ENCODE results near the gene PRDM13. TPM values are rescaled to one million over a fixed set of nuclear protein-coding genes. Genes with fewer than 3 reads are reported as not detected.

The PRDM13 gene
- total and polyA plus RNA-seq, 9 of the 15 experiments (the other 6 are each of a cell fraction or from before 2014, with no cell fraction given) = not detected

GRCh38 chr6:99589907-99590493, 16.6 kb upstream of the PRDM13 start:
- no peak for DNase-seq (ENCODE audit: extremely low read depth in 1 of 4, low spot score in 3 of 4)
- Histone ChIP-seq H4K20me1 (replicated peaks; ENCODE audit: control insufficient read depth, insufficient read depth, low read length) (no peaks in the 10 kb centered on the region), H3K36me3 (ENCODE audit: control insufficient read depth, insufficient read depth, low read length) (no peaks in the 10 kb centered on the region), H3K27me3 (ENCODE audit: control insufficient read depth in 2 of 2, insufficient read depth in 2 of 2, low read length in 2 of 2) (peaks cover 42 to 45% of the 10 kb centered on the region in 2 experiments), H3K4me1 (replicated peaks in 1 of 2; ENCODE audit: control insufficient read depth in 2 of 2, insufficient read depth in 2 of 2, low read length in 2 of 2) (peaks cover 0 to 21% of the 10 kb centered on the region in 2 experiments; a peak in 2 of 5 replicates), H3K4me2 (ENCODE audit: insufficient read depth, low read length) (no peak overlapping the region), H3K9me3 (replicated peaks; ENCODE audit: control insufficient read depth, insufficient read depth, low read depth, low read length) (no peaks in the 10 kb centered on the region), H3K9me1 (ENCODE audit: control insufficient read depth, insufficient read depth, low read length) (no peaks in the 10 kb centered on the region), H3K27ac (ENCODE audit: extremely low read depth, low read depth, low read length) (no peak overlapping the region), H3K9ac (ENCODE audit: insufficient read depth in 1 of 2, low read depth in 2 of 2, low read length in 2 of 2) (no peak overlapping the region), H3K79me2 (ENCODE audit: control insufficient read depth, insufficient read depth, low read length) (no peaks in the 10 kb centered on the region), H2AFZ (ENCODE audit: low read depth, low read length) (no peak overlapping the region), H3K4me3 (no peak overlapping the region)
- ATAC-seq = peak; percentile 16; the same call in 1 of the 3 replicates
- CTCF ChIA-PET (ENCODE audit: low intra/inter-chr PET ratio) = no interaction called here
- POLR2A ChIA-PET = interaction anchor here (1.2 to 1.8 kb wide), 2 partner anchors 14 to 22 kb away, joined by 4 to 5 read pairs; partner anchors contain the start of gene CCNC
- peak; percentile 91 for TF ChIP-seq CBX8 (IDR thresholded peaks at IDR 0.05; ENCODE audit: borderline replicate concordance, extremely low read depth, low read depth, low read length, poor library complexity, severe bottlenecking)
- peak; percentile 98 for TF ChIP-seq CBX2 (IDR thresholded peaks at IDR 0.05; ENCODE audit: insufficient read depth, low read length, poor library complexity, severe bottlenecking)
- no peak for TF ChIP-seq ZNF354B (CRISPR knock-in tag; IDR thresholded peaks at IDR 0.05)
- TF ChIP-seq ZBTB1 (CRISPR knock-in tag; IDR thresholded peaks at IDR 0.05; ENCODE audit: borderline replicate concordance, low read depth) = no peak
- no peak for TF ChIP-seq THRAP3 (IDR thresholded peaks at IDR 0.05; ENCODE audit: borderline replicate concordance)
- no peak for TF ChIP-seq IFI16 (CRISPR knock-in tag; IDR thresholded peaks at IDR 0.05)
- no peak for TF ChIP-seq FOXA3 (CRISPR knock-in tag; conservative IDR thresholded peaks at IDR 0.05 in 1 of 2, IDR thresholded peaks at IDR 0.05 in 1 of 2)
- no peak for TF ChIP-seq MTF1 (CRISPR knock-in tag; IDR thresholded peaks at IDR 0.05; ENCODE audit: borderline replicate concordance)
- TF ChIP-seq ZNF197 (CRISPR knock-in tag; IDR thresholded peaks at IDR 0.05; ENCODE audit: low read depth) = no peak
- in situ Hi-C loops (cut with MboI) (no loop called here), intact Hi-C loops (cut with micrococcal nuclease) (no loop called here)
- 13% methylated on average over 10 of the region's 10 CpGs for WGBS (ENCODE audit: insufficient coverage, low coverage, missing lambda C conversion rate)
- FAIRE-seq = no peak
- no TSS peak for BruUV-seq (replicated peaks)

Data from K562 (cell line).